ENCODE data around the gene SLC9A4. TPM values are rescaled to one million over a fixed set of nuclear protein-coding genes. Genes with fewer than 3 reads are reported as not detected.

Gene SLC9A4
- total RNA-seq, 1 donor from 2014 or later: not detected

GRCh38 chr2:102510791-102511575, 38.0 kb downstream of the SLC9A4 start:
- Histone ChIP-seq H3K36me3 (no peaks in the 10 kb centered on the region), H3K4me1 (no peaks in the 10 kb centered on the region), H3K27me3 (no peaks in the 10 kb centered on the region), H3K27ac (no peak overlapping the region), H3K4me3 (no peak overlapping the region), H3K9me3 (no peaks in the 10 kb centered on the region)
- ATAC-seq (no peak), DNase-seq (no peak)
- TF ChIP-seq CTCF (IDR thresholded peaks at IDR 0.05): no peak
- intact Hi-C loops (cut with DNase I): no loop called here

GRCh38 chr2:102512161-102512560, 39.1 kb downstream of the SLC9A4 start:
- H3K9me3 ChIP-seq: no peaks in the 10 kb centered on the region
- H3K4me1 ChIP-seq: no peaks in the 10 kb centered on the region
- H3K36me3 ChIP-seq: no peaks in the 10 kb centered on the region
- no peak overlapping the region for H3K27ac ChIP-seq
- no peak overlapping the region for H3K4me3 ChIP-seq
- no peak for ATAC-seq
- TF ChIP-seq CTCF (IDR thresholded peaks at IDR 0.05): no peak
- intact Hi-C loops (cut with DNase I): no loop called here
- DNase-seq: no peak
- no peaks in the 10 kb centered on the region for H3K27me3 ChIP-seq

GRCh38 chr2:102513355-102513939, 40.4 kb downstream of the SLC9A4 start:
- TF ChIP-seq CTCF (IDR thresholded peaks at IDR 0.05): no peak
- Histone ChIP-seq H3K27me3 (no peaks in the 10 kb centered on the region), H3K27ac (no peak overlapping the region), H3K4me3 (no peak overlapping the region), H3K9me3 (no peaks in the 10 kb centered on the region), H3K4me1 (no peaks in the 10 kb centered on the region), H3K36me3 (no peaks in the 10 kb centered on the region)
- DNase-seq (no peak), ATAC-seq (no peak)
- intact Hi-C loops (cut with DNase I): no loop called here

GRCh38 chr2:102514061-102514785, 41.2 kb downstream of the SLC9A4 start:
- no peaks in the 10 kb centered on the region for H3K4me1 ChIP-seq
- intact Hi-C loops (cut with DNase I): no loop called here
- DNase-seq (no peak), ATAC-seq (no peak)
- TF ChIP-seq CTCF (IDR thresholded peaks at IDR 0.05): no peak
- H3K9me3 ChIP-seq: no peaks in the 10 kb centered on the region
- H3K4me3 ChIP-seq: no peak overlapping the region
- no peaks in the 10 kb centered on the region for H3K36me3 ChIP-seq
- no peak overlapping the region for H3K27ac ChIP-seq
- no peaks in the 10 kb centered on the region for H3K27me3 ChIP-seq

GRCh38 chr2:102515851-102516250, 42.8 kb downstream of the SLC9A4 start:
- Histone ChIP-seq H3K27me3 (no peaks in the 10 kb centered on the region), H3K4me3 (no peak overlapping the region), H3K9me3 (no peaks in the 10 kb centered on the region), H3K4me1 (no peaks in the 10 kb centered on the region), H3K36me3 (no peaks in the 10 kb centered on the region), H3K27ac (no peak overlapping the region)
- no peak for ATAC-seq
- no peak for TF ChIP-seq CTCF (IDR thresholded peaks at IDR 0.05)
- DNase-seq: no peak
- intact Hi-C loops (cut with DNase I): no loop called here

Measured in upper lobe of right lung (tissue), 1 donor.